ENCODE results near the gene C1QTNF8. TPM values are rescaled to one million over a fixed set of nuclear protein-coding genes. Genes with fewer than 3 reads are reported as not detected.

Gene C1QTNF8
- total and polyA plus RNA-seq, 2 donors (not counting 1 experiment from before 2014, with no cell fraction given): not detected

GRCh38 chr16:1097156-1097555 lies 1.1 kb upstream of the C1QTNF8 start:
- 39% methylated on average over 18 of the region's 18 CpGs for WGBS (ENCODE audit: insufficient coverage)
- Histone ChIP-seq H3K9me3 (ENCODE audit: control extremely low read depth in 1 of 3, control insufficient read depth in 2 of 3, insufficient read depth in 1 of 3, low read length in 2 of 3) (peaks cover 0 to 4% (median 0%) of the 10 kb centered on the region in 3 donors), H3K27ac (ENCODE audit: low read length in 2 of 2) (no peak overlapping the region), H3K9ac (ENCODE audit: low read length) (no peak overlapping the region), H2AFZ (ENCODE audit: insufficient read depth, low read depth, low read length, poor library complexity, severe bottlenecking) (no peak overlapping the region), H3K79me2 (ENCODE audit: control insufficient read depth, insufficient read depth, low read length) (no peaks in the 10 kb centered on the region), H3K36me3 (replicated peaks in 1 of 2; ENCODE audit: control extremely low read depth in 1 of 2, control insufficient read depth in 1 of 2, extremely low read depth in 1 of 2, insufficient read depth in 2 of 2, low read length in 1 of 2) (no peaks in the 10 kb centered on the region), H3K4me3 (ENCODE audit: control extremely low read depth in 1 of 5, extremely low read depth in 1 of 5, insufficient read depth in 1 of 5, low read depth in 2 of 5, low read length in 4 of 5) (no peak overlapping the region), H3K27me3 (replicated peaks in 1 of 4; ENCODE audit: control extremely low read depth in 1 of 4, control insufficient read depth in 3 of 4, insufficient read depth in 4 of 4, low read length in 3 of 4) (no peaks in the 10 kb centered on the region), H3K4me2 (replicated peaks; ENCODE audit: low read depth, low read length, poor library complexity, severe bottlenecking) (no peak overlapping the region), H4K20me1 (ENCODE audit: control insufficient read depth, insufficient read depth, low read length, poor library complexity, severe bottlenecking) (no peaks in the 10 kb centered on the region), H3K4me1 (ENCODE audit: control insufficient read depth in 2 of 2, insufficient read depth in 2 of 2, low read length in 2 of 2) (no peaks in the 10 kb centered on the region)
- no peak for TF ChIP-seq EZH2 (IDR thresholded peaks at IDR 0.05; ENCODE audit: borderline replicate concordance, insufficient read depth, low read depth, low read length, poor library complexity, severe bottlenecking)
- TF ChIP-seq CTCF (IDR thresholded peaks at IDR 0.05): no peak
- CTCF ChIA-PET: no interaction called here
- ATAC-seq (ENCODE audit: low read depth) (no peak), DNase-seq (no peak)
- intact Hi-C loops (cut with micrococcal nuclease): no loop called here
- Mint-ChIP-seq H3K9me3 (ENCODE audit: insufficient read depth) (no peaks in the 10 kb centered on the region), H3K4me1 (no peaks in the 10 kb centered on the region), H3K27ac (no peak overlapping the region), H3K27me3 (no peaks in the 10 kb centered on the region), H3K4me3 (no peak overlapping the region)
- POLR2A ChIA-PET: no interaction called here

GRCh38 chr16:1095450-1096168 lies 435 bp downstream of the C1QTNF8 start:
- DNase-seq (no peak), ATAC-seq (ENCODE audit: low read depth) (no peak)
- Histone ChIP-seq H3K4me1 (ENCODE audit: control insufficient read depth in 2 of 2, insufficient read depth in 2 of 2, low read length in 2 of 2) (no peaks in the 10 kb centered on the region), H3K9me3 (ENCODE audit: control extremely low read depth in 1 of 3, control insufficient read depth in 2 of 3, insufficient read depth in 1 of 3, low read length in 2 of 3) (peaks cover 0 to 7% (median 0%) of the 10 kb centered on the region in 3 donors), H3K36me3 (replicated peaks in 1 of 2; ENCODE audit: control extremely low read depth in 1 of 2, control insufficient read depth in 1 of 2, extremely low read depth in 1 of 2, insufficient read depth in 2 of 2, low read length in 1 of 2) (no peaks in the 10 kb centered on the region), H3K4me2 (replicated peaks; ENCODE audit: low read depth, low read length, poor library complexity, severe bottlenecking) (no peak overlapping the region), H2AFZ (ENCODE audit: insufficient read depth, low read depth, low read length, poor library complexity, severe bottlenecking) (no peak overlapping the region), H3K27ac (ENCODE audit: low read length in 2 of 2) (no peak overlapping the region), H3K9ac (ENCODE audit: low read length) (no peak overlapping the region), H4K20me1 (ENCODE audit: control insufficient read depth, insufficient read depth, low read length, poor library complexity, severe bottlenecking) (no peaks in the 10 kb centered on the region), H3K27me3 (replicated peaks in 1 of 4; ENCODE audit: control extremely low read depth in 1 of 4, control insufficient read depth in 3 of 4, insufficient read depth in 4 of 4, low read length in 3 of 4) (no peaks in the 10 kb centered on the region), H3K4me3 (ENCODE audit: control extremely low read depth in 1 of 5, extremely low read depth in 1 of 5, insufficient read depth in 1 of 5, low read depth in 2 of 5, low read length in 4 of 5) (no peak overlapping the region), H3K79me2 (ENCODE audit: control insufficient read depth, insufficient read depth, low read length) (no peaks in the 10 kb centered on the region)
- no peaks in the 10 kb centered on the region for H3K4me1 Mint-ChIP-seq
- H3K9me3 Mint-ChIP-seq (ENCODE audit: insufficient read depth): no peaks in the 10 kb centered on the region
- intact Hi-C loops (cut with micrococcal nuclease): no loop called here
- no peaks in the 10 kb centered on the region for H3K27me3 Mint-ChIP-seq
- no peak overlapping the region for H3K27ac Mint-ChIP-seq
- 61% methylated on average over 16 of the region's 16 CpGs for WGBS (ENCODE audit: insufficient coverage)
- H3K4me3 Mint-ChIP-seq: no peak overlapping the region
- no peak for TF ChIP-seq CTCF (IDR thresholded peaks at IDR 0.05)
- TF ChIP-seq EZH2 (IDR thresholded peaks at IDR 0.05; ENCODE audit: borderline replicate concordance, insufficient read depth, low read depth, low read length, poor library complexity, severe bottlenecking): no peak
- ChIA-PET POLR2A (no interaction called here), CTCF (no interaction called here)

Measured in B cell (primary cell).